K562 (cell line): ENCODE measurements around the gene RSPH9. TPM values are rescaled to one million over a fixed set of nuclear protein-coding genes. Genes with fewer than 3 reads are reported as not detected.

Source experiments
- ARID1B ChIP-seq: fragments of 450-650 bp; IDR thresholded peaks from 2 replicates; pipeline ENCODE4 v1.6.1; 2016; ENCODE audit warnings: antibody characterized with exemption, mild to moderate bottlenecking, inconsistent platforms
- ATF7 ChIP-seq: fragments of 450-650 bp; IDR thresholded peaks from 2 replicates; pipeline ENCODE4 v1.7.1; 2014; ENCODE audit warnings: mild to moderate bottlenecking, moderate library complexity
- COPS2 ChIP-seq: fragments of 450-650 bp; conservative IDR thresholded peaks from 2 replicates; pipeline ENCODE4 v1.6.1; 2016; ENCODE audit warnings: mild to moderate bottlenecking, moderate library complexity
- CTBP1 ChIP-seq: fragments of 450-650 bp; IDR thresholded peaks from 2 replicates; pipeline ENCODE4 v1.6.1; 2016; ENCODE audit warnings: borderline replicate concordance
- FOSL1 ChIP-seq: fragments of 200-800 bp; sonication (Bioruptor generic); conservative IDR thresholded peaks from 2 replicates; pipeline ENCODE4 v1.6.1; 2016; ENCODE audit warnings: missing genetic modification characterization, missing compliant biosample characterization
- PHB ChIP-seq: fragments of 250-450 bp; sonication (Bioruptor Pico); IDR thresholded peaks from 2 replicates; pipeline ENCODE4 v1.5.0; 2021
- POLR2A ChIP-seq: fragments of 450-650 bp; conservative IDR thresholded peaks from 2 replicates; pipeline ENCODE4 v1.6.1; 2016
- POLR2AphosphoS2 ChIP-seq: IDR thresholded peaks from 2 replicates; pipeline ENCODE4 v1.6.1; 2012; ENCODE audit warnings: low read length, improper control_type of control experiment
- POLR2G ChIP-seq: fragments of 200-400 bp; formaldehyde crosslinking; IDR thresholded peaks from 2 replicates; pipeline ENCODE4 v1.6.1; 2017; ENCODE audit warnings: low read depth, mild to moderate bottlenecking, antibody characterized with exemption, low read length, moderate library complexity
- RBFOX2 ChIP-seq: fragments of 200-400 bp; formaldehyde crosslinking; IDR thresholded peaks from 2 replicates; pipeline ENCODE4 v1.6.1; 2017; ENCODE audit warnings: low read depth, mild to moderate bottlenecking, low read length, moderate library complexity
- RBM39 ChIP-seq: fragments of 200-400 bp; formaldehyde crosslinking; optimal IDR thresholded peaks from 2 replicates; pipeline ENCODE3; 2018; ENCODE audit warnings: low read depth, low read length
- RCOR1 ChIP-seq, 2 experiments: IDR thresholded peaks; 2 replicates each; pipeline ENCODE4 v1.6.1; 2012; ENCODE audit warnings: low read depth in 2 of 2, low read length in 2 of 2, borderline replicate concordance in 1 of 2, improper control_type of control experiment in 1 of 2
- REST ChIP-seq, 2 experiments: fragments of 450-650 bp; formaldehyde crosslinking in 1 of 2; IDR thresholded peaks; 2 replicates each; pipeline versions ENCODE4 v1.4.0 to v1.6.1; 2014 to 2020; ENCODE audit warnings: mild to moderate bottlenecking in 2 of 2, borderline replicate concordance in 1 of 2, low read depth in 1 of 2
- ZC3H11A ChIP-seq: IDR thresholded peaks from 2 replicates; pipeline ENCODE4 v1.6.1; 2012; ENCODE audit warnings: low read depth, low read length, improper control_type of control experiment
- ZNF263 ChIP-seq: sonication (generic); formaldehyde crosslinking; IDR thresholded peaks from 2 replicates; pipeline ENCODE4 v1.8.0; 2022; ENCODE audit warnings: mild to moderate bottlenecking, missing genetic modification reagents, borderline replicate concordance
- ZNF384 ChIP-seq: IDR thresholded peaks from 2 replicates; pipeline ENCODE4 v1.6.1; 2012; ENCODE audit warnings: low read depth, low read length, improper control_type of control experiment
- ZNF431 ChIP-seq: sonication (generic); formaldehyde crosslinking; IDR thresholded peaks from 2 replicates; pipeline ENCODE4 v1.8.0; 2022; ENCODE audit warnings: mild to moderate bottlenecking, missing genetic modification reagents
- polyA plus RNA-seq, 8 experiments: library from polyadenylated mRNA; depleted of rRNA in 4 of 8; stranded (reverse) in 5 of 8; unstranded in 3 of 8; fragments of >200 nt; fragmentation: Nextera tagmentation in 2 of 8; fragmentation: Illumina TruSeq in 1 of 8; extraction: Ambion mirVana in 2 of 8; extraction: Trizol in 1 of 8; gene quantifications; 2 replicates each; pipeline versions ENCODE4 v1.2.1 to v1.2.3, GENCODE V29; 2011 to 2014; ENCODE audit warnings: inconsistent platforms in 1 of 8, missing spikeins in 1 of 8
- total RNA-seq, 7 experiments: library from RNA; depleted of rRNA in 6 of 7; stranded (reverse); fragments of >200 nt in 6 of 7; fragmentation: Illumina TruSeq in 2 of 7; extraction: Trizol in 2 of 7; gene quantifications; 2 replicates each; pipeline versions ENCODE4 v1.2.1 to v1.2.3, GENCODE V29; 2011 to 2021; ENCODE audit warnings: low replicate concordance in 1 of 7
- TF ChIP-seq, protein P1 (sequence below): fragments of 450-650 bp; formaldehyde crosslinking; IDR thresholded peaks from 2 replicates; pipeline ENCODE4 v1.4.0; 2022; ENCODE audit warnings: missing genetic modification characterization

Gene RSPH9
- total and polyA plus RNA-seq, 9 of the 15 experiments (the other 6 are each of a cell fraction or from before 2014, with no cell fraction given), result 0.05 to 0.60 (median 0.39) TPM; not detected in 6

- TF ChIP-seq RBM39, result peak; percentile 18
- 0 out of 2 replicates have a peak, but pooled peaks have one; percentile 8 for TF ChIP-seq FOSL1 (tag)
- TF ChIP-seq POLR2A, result peak; percentile 31
- TF ChIP-seq, protein P1, sequence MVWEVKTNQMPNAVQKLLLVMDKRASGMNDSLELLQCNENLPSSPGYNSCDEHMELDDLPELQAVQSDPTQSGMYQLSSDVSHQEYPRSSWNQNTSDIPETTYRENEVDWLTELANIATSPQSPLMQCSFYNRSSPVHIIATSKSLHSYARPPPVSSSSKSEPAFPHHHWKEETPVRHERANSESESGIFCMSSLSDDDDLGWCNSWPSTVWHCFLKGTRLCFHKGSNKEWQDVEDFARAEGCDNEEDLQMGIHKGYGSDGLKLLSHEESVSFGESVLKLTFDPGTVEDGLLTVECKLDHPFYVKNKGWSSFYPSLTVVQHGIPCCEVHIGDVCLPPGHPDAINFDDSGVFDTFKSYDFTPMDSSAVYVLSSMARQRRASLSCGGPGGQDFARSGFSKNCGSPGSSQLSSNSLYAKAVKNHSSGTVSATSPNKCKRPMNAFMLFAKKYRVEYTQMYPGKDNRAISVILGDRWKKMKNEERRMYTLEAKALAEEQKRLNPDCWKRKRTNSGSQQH (CRISPR knock-in tag), result no peak
- peak; percentile 2; the same call in 1 of the 2 replicates for TF ChIP-seq POLR2AphosphoS2
- 0 out of 2 replicates have a peak, but pooled peaks have one; percentile 10 for TF ChIP-seq CTBP1
- peak; percentile 51 for TF ChIP-seq RBFOX2
- peak; percentile 75 for TF ChIP-seq POLR2G
- no peak for TF ChIP-seq ARID1B
- no peak for TF ChIP-seq ZNF384
- peak; percentile 52; the same call in 1 of the 2 replicates for TF ChIP-seq ZNF263 (CRISPR knock-in tag)
- no peak for TF ChIP-seq ZNF431
- TF ChIP-seq ZC3H11A, result no peak
- no peak for TF ChIP-seq RCOR1 (IDR thresholded peaks at IDR 0.05; ENCODE audit: borderline replicate concordance in 1 of 2, low read depth in 2 of 2, low read length in 2 of 2)
- TF ChIP-seq ATF7, result peak; percentile 25; the same call in 1 of the 2 replicates
- no peak for TF ChIP-seq COPS2
- no peak; the same call in 1 of the 2 replicates for TF ChIP-seq PHB (CRISPR knock-in tag)
- TF ChIP-seq REST (IDR thresholded peaks at IDR 0.05; ENCODE audit: borderline replicate concordance), result no peak
- 0 out of 2 replicates have a peak, but pooled peaks have one; percentile 5 for TF ChIP-seq REST (CRISPR knock-in tag; IDR thresholded peaks at IDR 0.05; ENCODE audit: low read depth)
Measured at GRCh38 chr6:43669050-43669921, 24.4 kb downstream of the RSPH9 start (continued).
